T-cell (primary cell): ENCODE measurements around the gene JAGN1. TPM values are rescaled to one million over a fixed set of nuclear protein-coding genes. Genes with fewer than 3 reads are reported as not detected.
"Not testable (repeated sequence)": the region's sequence is repeated elsewhere in the genome, so short reads cannot be mapped to it uniquely, and the experiment has no call there.

Experiments
- ATAC-seq, 4 experiments: fragments of 200-7000 bp in 3 of 4; fragments of 150-1000 bp in 1 of 4; cut with Tn5 transposase; replicated peaks in 1 of 4; 1 replicate in 3 of 4; 2 replicates in 1 of 4; pipeline ENCODE4 v1.10.0; 2021; ENCODE audit warnings: moderate library complexity in 3 of 4, mild to moderate bottlenecking in 2 of 4, moderate number of reproducible peaks in 1 of 4
- CTCF ChIA-PET, 2 donors: fragments of 300-600 bp; sonication (Branson Sonifier 250); formaldehyde crosslinking; loops; one replicate each; lab custom pipeline; 2022; ENCODE audit warnings: antibody characterized with exemption in 2 of 2; lab: Charles Lee
- POLR2A ChIA-PET, 2 donors: fragments of 300-600 bp; sonication (Branson Sonifier 250); formaldehyde crosslinking; loops; one replicate each; lab custom pipeline; 2022; ENCODE audit warnings: antibody characterized with exemption in 2 of 2; lab: Charles Lee
- DNase-seq, 35 experiments: peaks; one replicate each; pipeline versions ENCODE4 v3.0.0 to v3.0.0-alpha.2; 2013 to 2023
- H3K27ac ChIP-seq: one replicate; pipeline ENCODE4 v1.5.1; 2013; ENCODE audit warnings: low read length
- H3K27me3 ChIP-seq, 2 experiments: replicated peaks in 1 of 2; 1 replicate in 1 of 2; 2 replicates in 1 of 2; pipeline versions ENCODE4 v1.6.1 to v1.7.0; 2013; ENCODE audit warnings: low read length in 1 of 2, mixed read lengths in 1 of 2; ENCODE audit not compliant: control insufficient read depth in 2 of 2, insufficient read depth in 2 of 2; ENCODE audit errors: extremely low read depth in 1 of 2
- H3K36me3 ChIP-seq, 2 donors: 1 replicate in 1 of 2; 2 replicates in 1 of 2; pipeline versions ENCODE4 v1.6.1 to v1.7.0; 2013; ENCODE audit warnings: low read length in 1 of 2; ENCODE audit not compliant: control insufficient read depth in 2 of 2, insufficient read depth in 1 of 2; ENCODE audit errors: extremely low read depth in 1 of 2
- H3K4me1 ChIP-seq, 2 experiments: 1 replicate in 1 of 2; 2 replicates in 1 of 2; pipeline versions ENCODE4 v1.6.1 to v1.7.0; 2013; ENCODE audit warnings: low read length in 2 of 2, mixed read lengths in 1 of 2; ENCODE audit not compliant: insufficient read depth in 2 of 2, control insufficient read depth in 1 of 2; ENCODE audit errors: extremely low read depth in 1 of 2
- H3K4me3 ChIP-seq, 2 donors: 1 replicate in 1 of 2; 2 replicates in 1 of 2; pipeline versions ENCODE4 v1.5.1 to v1.7.0; 2013; ENCODE audit warnings: mild to moderate bottlenecking in 2 of 2, low read length in 1 of 2, moderate library complexity in 1 of 2; ENCODE audit not compliant: control insufficient read depth in 1 of 2; ENCODE audit errors: extremely low read depth in 1 of 2
- H3K9me3 ChIP-seq: 2 replicates; pipeline ENCODE4 v1.7.0; 2013
- H3K27ac Mint-ChIP-seq, 2 donors: one replicate each; pipeline ENCODE4 v1.8.0; 2020 to 2021; ENCODE audit warnings: mild to moderate bottlenecking in 2 of 2, mixed read lengths in 2 of 2
- H3K27me3 Mint-ChIP-seq, 2 donors: one replicate each; pipeline ENCODE4 v1.8.0; 2021 to 2022; ENCODE audit warnings: mixed read lengths in 2 of 2
- H3K36me3 Mint-ChIP-seq: one replicate; pipeline ENCODE4 v1.8.0; 2021; ENCODE audit warnings: mixed read lengths
- H3K4me1 Mint-ChIP-seq, 3 donors: one replicate each; pipeline ENCODE4 v1.8.0; 2020 to 2022; ENCODE audit warnings: mixed read lengths in 3 of 3, mild to moderate bottlenecking in 1 of 3
- H3K4me3 Mint-ChIP-seq, 3 donors: one replicate each; pipeline ENCODE4 v1.8.0; 2020 to 2022; ENCODE audit warnings: mild to moderate bottlenecking in 3 of 3, mixed read lengths in 3 of 3, moderate library complexity in 3 of 3
- H3K9me3 Mint-ChIP-seq, 3 donors: one replicate each; pipeline ENCODE4 v1.8.0; 2020 to 2022; ENCODE audit warnings: mixed read lengths in 3 of 3
- whole genome bisulfite sequencing: methylation state at CpG from one replicate; pipeline ENCODE4 v1.1.5; 2013; ENCODE audit warnings: missing lambda C conversion rate; ENCODE audit not compliant: insufficient coverage; 5-methylcytosine and 5-hydroxymethylcytosine counted together
- total RNA-seq, 35 experiments: library from RNA in 6 of 35; stranded (reverse) in 6 of 35; fragments of 120-200 nt in 1 of 35; gene quantifications; one replicate each; pipeline versions ENCODE4 v1.2.1 to v1.2.4 and lab custom pipeline; 2013 to 2026

Gene JAGN1
- total RNA-seq, 5 donors from 2014 or later (not counting 1 experiment from before 2014, with no cell fraction given): 16.9 to 28.6 (median 23.7) TPM

DNA sequence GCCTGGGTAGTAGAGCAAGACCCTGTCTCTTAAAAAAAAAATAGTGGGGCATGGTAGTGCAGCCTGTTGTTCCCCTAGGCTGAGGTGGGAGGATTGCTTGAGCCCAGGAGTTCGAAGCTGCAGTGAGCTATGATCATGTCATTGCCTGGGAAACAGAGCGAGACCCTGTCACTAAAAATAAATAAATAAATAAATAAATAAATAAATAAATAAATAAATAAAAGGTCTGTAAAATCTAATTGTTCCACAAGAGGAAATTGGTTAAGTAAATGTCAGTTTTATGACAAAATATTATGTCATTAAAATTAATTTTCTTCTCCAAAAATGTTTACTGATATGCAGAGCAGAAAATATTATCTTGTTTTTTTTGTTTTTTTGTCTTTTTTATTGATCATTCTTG lies 48.6 kb downstream of the JAGN1 start:
- ATAC-seq (no peak), DNase-seq (no peak)
- CTCF ChIA-PET: no interaction called here
- H3K4me1 Mint-ChIP-seq: peaks cover 21 to 24% (median 22%) of the 10 kb centered on the region in 3 donors
- Histone ChIP-seq H3K36me3 (peaks cover 8 to 34% of the 10 kb centered on the region in 2 donors), H3K27ac (no peak overlapping the region), H3K4me3 (no peak overlapping the region), H3K4me1 (peaks cover 13 to 21% of the 10 kb centered on the region in 2 experiments), H3K9me3 (no peaks in the 10 kb centered on the region), H3K27me3 (no peaks in the 10 kb centered on the region)
- peaks cover 30% of the 10 kb centered on the region for H3K36me3 Mint-ChIP-seq
- no peaks in the 10 kb centered on the region for H3K27me3 Mint-ChIP-seq
- POLR2A ChIA-PET: no interaction called here
- H3K4me3 Mint-ChIP-seq: no peak overlapping the region
- no peak overlapping the region for H3K27ac Mint-ChIP-seq
- H3K9me3 Mint-ChIP-seq: no peaks in the 10 kb centered on the region
- WGBS: no CpG with 5 or more reads among the region's 2 CpGs

DNA sequence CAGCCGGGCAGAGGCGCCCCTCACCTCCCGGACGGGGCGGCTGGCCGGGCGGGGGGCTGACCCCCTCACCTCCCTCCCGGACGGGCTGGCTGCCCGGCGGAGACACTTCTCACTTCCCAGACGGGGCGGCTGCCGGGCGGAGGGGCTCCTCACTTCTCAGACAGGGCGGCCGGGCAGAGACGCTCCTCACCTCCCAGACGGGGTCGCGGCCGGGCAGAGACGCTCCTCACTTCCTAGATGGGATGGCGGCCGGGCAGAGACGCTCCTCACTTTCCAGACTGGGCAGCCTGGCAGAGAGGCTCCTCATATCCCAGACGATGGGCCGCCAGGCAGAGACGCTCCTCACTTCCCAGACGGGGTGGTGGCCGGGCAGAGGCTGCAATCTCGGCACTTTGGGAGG lies 49.5 kb downstream of the JAGN1 start:
- no CpG with 5 or more reads among the region's 32 CpGs for WGBS
- H3K36me3 Mint-ChIP-seq: peaks cover 29% of the 10 kb centered on the region
- ATAC-seq, H3K27me3 Mint-ChIP-seq, H3K4me3 ChIP-seq, DNase-seq, H3K27me3 ChIP-seq, POLR2A ChIA-PET, H3K9me3 Mint-ChIP-seq, H3K27ac ChIP-seq, H3K4me3 Mint-ChIP-seq, CTCF ChIA-PET, H3K27ac Mint-ChIP-seq, H3K9me3 ChIP-seq: not testable (repeated sequence)
- Histone ChIP-seq H3K4me1 (peaks cover 5 to 11% of the 10 kb centered on the region in 2 experiments), H3K36me3 (peaks cover 8 to 34% of the 10 kb centered on the region in 2 donors)
- peaks cover 12 to 15% (median 14%) of the 10 kb centered on the region in 3 donors for H3K4me1 Mint-ChIP-seq

DNA sequence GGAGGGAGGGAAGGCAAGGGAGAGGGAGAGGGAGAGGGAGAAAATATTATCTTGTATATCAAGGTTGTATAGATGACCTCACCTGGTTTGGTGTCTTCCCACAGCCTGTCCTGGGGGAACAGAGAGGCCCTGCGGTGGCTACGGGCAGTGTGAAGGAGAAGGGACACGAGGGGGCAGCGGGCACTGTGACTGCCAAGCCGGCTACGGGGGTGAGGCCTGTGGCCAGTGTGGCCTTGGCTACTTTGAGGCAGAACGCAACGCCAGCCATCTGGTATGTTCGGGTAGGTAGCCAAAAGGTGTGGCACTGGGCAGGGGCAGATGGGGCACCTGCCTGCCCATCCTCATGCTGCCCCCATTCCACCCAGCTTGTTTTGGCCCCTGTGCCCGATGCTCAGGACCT lies 50.3 kb downstream of the JAGN1 start:
- H3K4me1 ChIP-seq: peaks cover 0 to 4% of the 10 kb centered on the region in 2 experiments
- no peak overlapping the region for H3K4me3 ChIP-seq
- Mint-ChIP-seq H3K4me1 (peaks cover 4 to 8% (median 7%) of the 10 kb centered on the region in 3 donors), H3K36me3 (peaks cover 21% of the 10 kb centered on the region), H3K4me3 (no peak overlapping the region), H3K27ac (no peak overlapping the region), H3K9me3 (no peaks in the 10 kb centered on the region), H3K27me3 (no peaks in the 10 kb centered on the region)
- no peak overlapping the region for H3K27ac ChIP-seq
- no peaks in the 10 kb centered on the region for H3K27me3 ChIP-seq
- 97% methylated on average over 9 of the region's 10 CpGs for WGBS
- H3K9me3 ChIP-seq: no peaks in the 10 kb centered on the region
- ChIA-PET POLR2A (no interaction called here), CTCF (no interaction called here)
- DNase-seq: no peak
- ATAC-seq: no peak
- H3K36me3 ChIP-seq: peaks cover 8 to 34% of the 10 kb centered on the region in 2 donors

DNA sequence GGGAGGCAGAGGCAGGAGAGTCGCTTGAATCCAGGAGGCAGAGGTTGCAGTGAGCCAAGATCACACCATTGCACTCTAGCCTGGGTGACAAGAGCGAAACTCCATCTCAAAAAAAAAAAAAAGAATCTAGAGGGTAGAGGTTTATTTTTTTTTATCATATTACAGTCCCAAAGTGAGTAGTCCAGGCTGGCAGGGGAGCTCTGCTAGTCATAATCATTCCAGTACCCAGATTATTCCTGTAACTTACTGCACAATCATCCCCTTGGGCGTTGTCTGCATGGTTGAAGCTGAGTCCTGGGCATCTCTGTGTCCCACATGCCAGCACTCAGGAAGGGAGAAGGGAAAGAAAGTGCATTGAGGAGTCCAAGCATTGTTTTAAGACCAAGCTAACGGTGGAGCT lies 51.8 kb downstream of the JAGN1 start:
- H3K4me3 Mint-ChIP-seq: no peak overlapping the region
- H3K27ac ChIP-seq: no peak overlapping the region
- ATAC-seq (no peak), DNase-seq (no peak)
- peaks cover 0 to 4% (median 4%) of the 10 kb centered on the region in 3 donors for H3K4me1 Mint-ChIP-seq
- peaks cover 13% of the 10 kb centered on the region for H3K36me3 Mint-ChIP-seq
- CTCF ChIA-PET: interaction anchor here (0.5 to 1.3 kb wide), 3 partner anchors 9 to 21 kb away, joined by 4 read pairs; partner anchors contain the start of gene CRELD1 (in 1 of the 2)
- H3K4me1 ChIP-seq: peaks cover 0 to 10% of the 10 kb centered on the region in 2 experiments
- H3K27ac Mint-ChIP-seq: peak overlapping the region in 1 of 2 donors; percentile 28
- H3K9me3 ChIP-seq: no peaks in the 10 kb centered on the region
- POLR2A ChIA-PET: no interaction called here
- peaks cover 8 to 27% of the 10 kb centered on the region in 2 donors for H3K36me3 ChIP-seq
- no peaks in the 10 kb centered on the region for H3K27me3 ChIP-seq
- H3K9me3 Mint-ChIP-seq: no peaks in the 10 kb centered on the region
- no peaks in the 10 kb centered on the region for H3K27me3 Mint-ChIP-seq
- no peak overlapping the region for H3K4me3 ChIP-seq
- 86% methylated on average over 1 of the region's 4 CpGs for WGBS

DNA sequence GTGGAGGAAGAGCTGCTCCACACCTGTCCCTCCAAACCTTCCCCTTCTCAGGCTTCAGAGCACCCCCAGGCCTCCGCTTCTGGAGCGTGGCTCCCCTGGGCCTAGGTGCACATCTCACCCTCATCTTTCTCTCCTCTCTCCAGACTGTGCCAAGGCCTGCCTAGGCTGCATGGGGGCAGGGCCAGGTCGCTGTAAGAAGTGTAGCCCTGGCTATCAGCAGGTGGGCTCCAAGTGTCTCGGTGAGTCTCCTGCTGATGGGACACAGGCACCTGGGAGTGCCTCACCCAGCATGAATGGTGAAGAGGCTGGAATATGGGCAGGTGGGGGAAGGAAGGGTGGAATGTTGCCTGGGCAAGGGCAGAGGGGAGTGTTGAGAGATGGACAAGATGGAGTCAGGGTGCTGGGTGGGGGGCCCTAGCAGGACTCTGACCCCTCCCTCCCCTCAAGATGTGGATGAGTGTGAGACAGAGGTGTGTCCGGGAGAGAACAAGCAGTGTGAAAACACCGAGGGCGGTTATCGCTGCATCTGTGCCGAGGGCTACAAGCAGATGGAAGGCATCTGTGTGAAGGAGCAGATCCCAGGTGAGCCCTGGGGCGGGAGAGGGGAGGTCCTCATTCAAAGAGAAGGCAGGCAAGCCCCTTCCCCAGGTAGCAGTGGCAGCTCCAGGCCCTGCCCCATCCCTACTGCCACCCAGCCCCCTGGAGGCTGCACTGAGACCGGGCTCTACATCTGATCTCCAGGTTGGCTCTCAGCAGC lies 52.7 kb downstream of the JAGN1 start:
- peak overlapping the region in 1 of 2 donors; percentile 52 for H3K27ac Mint-ChIP-seq
- H3K27me3 Mint-ChIP-seq: no peaks in the 10 kb centered on the region
- no peak overlapping the region for H3K27ac ChIP-seq
- no peaks in the 10 kb centered on the region for H3K27me3 ChIP-seq
- DNase-seq (no peak), ATAC-seq (no peak)
- H3K4me3 Mint-ChIP-seq: no peak overlapping the region
- POLR2A ChIA-PET: no interaction called here
- H3K4me1 ChIP-seq: peaks cover 0 to 10% of the 10 kb centered on the region in 2 experiments
- H3K36me3 Mint-ChIP-seq: peaks cover 11% of the 10 kb centered on the region
- H3K4me3 ChIP-seq: no peak overlapping the region
- 92% methylated on average over 10 of the region's 11 CpGs for WGBS
- peaks cover 8 to 18% of the 10 kb centered on the region in 2 donors for H3K36me3 ChIP-seq
- peaks cover 0 to 4% (median 4%) of the 10 kb centered on the region in 3 donors for H3K4me1 Mint-ChIP-seq
- no peaks in the 10 kb centered on the region for H3K9me3 Mint-ChIP-seq
- no peaks in the 10 kb centered on the region for H3K9me3 ChIP-seq
- CTCF ChIA-PET: interaction anchor here in 1 of 2 donors (0.5 to 1.3 kb wide), 2 partner anchors 10 to 20 kb away, joined by 4 read pairs; no protein-coding TSS in a partner anchor
